Measurements from ENCODE around the gene SLC9A3.

SLC9A3 gene

GRCh38 chr5:502325-503079 lies 21.7 kb downstream of the SLC9A3 start:
- Histone ChIP-seq H3K4me3 (ENCODE audit: low read length in 2 of 2) (no peak overlapping the region), H3K27me3 (ENCODE audit: control insufficient read depth in 1 of 2, insufficient read depth in 2 of 2, low read length in 2 of 2) (peaks cover 26 to 32% of the 10 kb centered on the region in 2 donors), H3K27ac (ENCODE audit: low read length) (no peak overlapping the region), H3K4me1 (ENCODE audit: control insufficient read depth, insufficient read depth, low read length) (no peaks in the 10 kb centered on the region), H3K9ac (ENCODE audit: low read length in 2 of 2) (no peak overlapping the region), H3K36me3 (ENCODE audit: control insufficient read depth in 2 of 2, insufficient read depth in 2 of 2, low read length in 2 of 2) (no peaks in the 10 kb centered on the region), H3K9me3 (ENCODE audit: control insufficient read depth in 2 of 2, low read length in 2 of 2) (peaks cover 0 to 2% of the 10 kb centered on the region in 2 donors)

- no peak overlapping the region for H3K4me3 ChIP-seq (ENCODE audit: low read length in 2 of 2)
Observed at GRCh38 chr5:501831-502184, 22.4 kb downstream of the SLC9A3 start.

GRCh38 chr5:501105-501830 lies 23.0 kb downstream of the SLC9A3 start:
- Histone ChIP-seq H3K4me1 (ENCODE audit: control insufficient read depth, insufficient read depth, low read length) (no peaks in the 10 kb centered on the region), H3K27me3 (ENCODE audit: control insufficient read depth in 1 of 2, insufficient read depth in 2 of 2, low read length in 2 of 2) (peaks cover 30 to 37% of the 10 kb centered on the region in 2 donors), H3K9me3 (ENCODE audit: control insufficient read depth in 2 of 2, low read length in 2 of 2) (peaks cover 0 to 2% of the 10 kb centered on the region in 2 donors), H3K9ac (ENCODE audit: low read length in 2 of 2) (no peak overlapping the region), H3K27ac (ENCODE audit: low read length) (no peak overlapping the region), H3K4me3 (ENCODE audit: low read length in 2 of 2) (no peak overlapping the region), H3K36me3 (ENCODE audit: control insufficient read depth in 2 of 2, insufficient read depth in 2 of 2, low read length in 2 of 2) (no peaks in the 10 kb centered on the region)

More at GRCh38 chr5:501831-502184, 22.4 kb downstream of the SLC9A3 start:
- Histone ChIP-seq H3K27me3 (ENCODE audit: control insufficient read depth in 1 of 2, insufficient read depth in 2 of 2, low read length in 2 of 2) (peaks cover 31 to 36% of the 10 kb centered on the region in 2 donors), H3K27ac (ENCODE audit: low read length) (no peak overlapping the region), H3K4me1 (ENCODE audit: control insufficient read depth, insufficient read depth, low read length) (no peaks in the 10 kb centered on the region), H3K36me3 (ENCODE audit: control insufficient read depth in 2 of 2, insufficient read depth in 2 of 2, low read length in 2 of 2) (no peaks in the 10 kb centered on the region), H3K9me3 (ENCODE audit: control insufficient read depth in 2 of 2, low read length in 2 of 2) (peaks cover 0 to 2% of the 10 kb centered on the region in 2 donors), H3K9ac (ENCODE audit: low read length in 2 of 2) (no peak overlapping the region)

- H3K9ac ChIP-seq (ENCODE audit: low read length in 2 of 2), result no peak overlapping the region
- no peak overlapping the region for H3K27ac ChIP-seq (ENCODE audit: low read length)
- peaks cover 0 to 2% of the 10 kb centered on the region in 2 donors for H3K9me3 ChIP-seq (ENCODE audit: control insufficient read depth in 2 of 2, low read length in 2 of 2)
- no peaks in the 10 kb centered on the region for H3K4me1 ChIP-seq (ENCODE audit: control insufficient read depth, insufficient read depth, low read length)
- no peak overlapping the region for H3K4me3 ChIP-seq (ENCODE audit: low read length in 2 of 2)
- no peaks in the 10 kb centered on the region for H3K36me3 ChIP-seq (ENCODE audit: control insufficient read depth in 2 of 2, insufficient read depth in 2 of 2, low read length in 2 of 2)
- peaks cover 25 to 37% of the 10 kb centered on the region in 2 donors for H3K27me3 ChIP-seq (ENCODE audit: control insufficient read depth in 1 of 2, insufficient read depth in 2 of 2, low read length in 2 of 2)
Observed at GRCh38 chr5:500491-500890, 23.8 kb downstream of the SLC9A3 start.

GRCh38 chr5:499233-500209 lies 24.7 kb downstream of the SLC9A3 start:
- H3K27me3 ChIP-seq (ENCODE audit: control insufficient read depth in 1 of 2, insufficient read depth in 2 of 2, low read length in 2 of 2), result peaks cover 25 to 33% of the 10 kb centered on the region in 2 donors
- no peak overlapping the region for H3K27ac ChIP-seq (ENCODE audit: low read length)
- no peaks in the 10 kb centered on the region for H3K36me3 ChIP-seq (ENCODE audit: control insufficient read depth in 2 of 2, insufficient read depth in 2 of 2, low read length in 2 of 2)
- no peak overlapping the region for H3K9ac ChIP-seq (ENCODE audit: low read length in 2 of 2)
- H3K4me3 ChIP-seq (ENCODE audit: low read length in 2 of 2), result no peak overlapping the region
- H3K9me3 ChIP-seq (ENCODE audit: control insufficient read depth in 2 of 2, low read length in 2 of 2), result peaks cover 0 to 2% of the 10 kb centered on the region in 2 donors
- H3K4me1 ChIP-seq (ENCODE audit: control insufficient read depth, insufficient read depth, low read length), result no peaks in the 10 kb centered on the region

GRCh38 chr5:497871-498509 lies 26.3 kb downstream of the SLC9A3 start:
- H3K9ac ChIP-seq (ENCODE audit: low read length in 2 of 2), result no peak overlapping the region

GRCh38 chr5:497090-497700 lies 27.1 kb downstream of the SLC9A3 start:
- no peak overlapping the region for H3K4me3 ChIP-seq (ENCODE audit: low read length in 2 of 2)
- no peaks in the 10 kb centered on the region for H3K36me3 ChIP-seq (ENCODE audit: control insufficient read depth in 2 of 2, insufficient read depth in 2 of 2, low read length in 2 of 2)
- H3K27me3 ChIP-seq (ENCODE audit: control insufficient read depth in 1 of 2, insufficient read depth in 2 of 2, low read length in 2 of 2), result peaks cover 30 to 39% of the 10 kb centered on the region in 2 donors
- H3K4me1 ChIP-seq (ENCODE audit: control insufficient read depth, insufficient read depth, low read length), result no peaks in the 10 kb centered on the region
- no peak overlapping the region for H3K9ac ChIP-seq (ENCODE audit: low read length in 2 of 2)
- H3K9me3 ChIP-seq (ENCODE audit: control insufficient read depth in 2 of 2, low read length in 2 of 2), result no peaks in the 10 kb centered on the region
- no peak overlapping the region for H3K27ac ChIP-seq (ENCODE audit: low read length)

More at GRCh38 chr5:497871-498509, 26.3 kb downstream of the SLC9A3 start:
- Histone ChIP-seq H3K27ac (ENCODE audit: low read length) (no peak overlapping the region), H3K9me3 (ENCODE audit: control insufficient read depth in 2 of 2, low read length in 2 of 2) (peaks cover 0 to 2% of the 10 kb centered on the region in 2 donors), H3K4me1 (ENCODE audit: control insufficient read depth, insufficient read depth, low read length) (no peaks in the 10 kb centered on the region), H3K27me3 (ENCODE audit: control insufficient read depth in 1 of 2, insufficient read depth in 2 of 2, low read length in 2 of 2) (peaks cover 31 to 38% of the 10 kb centered on the region in 2 donors), H3K36me3 (ENCODE audit: control insufficient read depth in 2 of 2, insufficient read depth in 2 of 2, low read length in 2 of 2) (no peaks in the 10 kb centered on the region), H3K4me3 (ENCODE audit: low read length in 2 of 2) (no peak overlapping the region)

GRCh38 chr5:496028-496427 lies 28.2 kb downstream of the SLC9A3 start:
- Histone ChIP-seq H3K9me3 (ENCODE audit: control insufficient read depth in 2 of 2, low read length in 2 of 2) (no peaks in the 10 kb centered on the region), H3K9ac (ENCODE audit: low read length in 2 of 2) (no peak overlapping the region), H3K27ac (ENCODE audit: low read length) (no peak overlapping the region), H3K4me1 (ENCODE audit: control insufficient read depth, insufficient read depth, low read length) (no peaks in the 10 kb centered on the region), H3K27me3 (ENCODE audit: control insufficient read depth in 1 of 2, insufficient read depth in 2 of 2, low read length in 2 of 2) (peaks cover 23 to 39% of the 10 kb centered on the region in 2 donors), H3K4me3 (ENCODE audit: low read length in 2 of 2) (no peak overlapping the region), H3K36me3 (ENCODE audit: control insufficient read depth in 2 of 2, insufficient read depth in 2 of 2, low read length in 2 of 2) (no peaks in the 10 kb centered on the region)

- Histone ChIP-seq H3K9me3 (ENCODE audit: control insufficient read depth in 2 of 2, low read length in 2 of 2) (no peaks in the 10 kb centered on the region), H3K36me3 (ENCODE audit: control insufficient read depth in 2 of 2, insufficient read depth in 2 of 2, low read length in 2 of 2) (no peaks in the 10 kb centered on the region), H3K27ac (ENCODE audit: low read length) (no peak overlapping the region), H3K27me3 (ENCODE audit: control insufficient read depth in 1 of 2, insufficient read depth in 2 of 2, low read length in 2 of 2) (peaks cover 23 to 29% of the 10 kb centered on the region in 2 donors), H3K9ac (ENCODE audit: low read length in 2 of 2) (no peak overlapping the region), H3K4me3 (ENCODE audit: low read length in 2 of 2) (no peak overlapping the region), H3K4me1 (ENCODE audit: control insufficient read depth, insufficient read depth, low read length) (no peaks in the 10 kb centered on the region)
Observed at GRCh38 chr5:494667-495255, 29.5 kb downstream of the SLC9A3 start.
